H1 (cell line): Measurements from ENCODE around the gene MAPK8IP1. TPM values are rescaled to one million over a fixed set of nuclear protein-coding genes. Genes with fewer than 3 reads are reported as not detected.

Experiments
- CTCF ChIA-PET: fragments of 300-600 bp; sonication (Branson Sonifier 250); formaldehyde crosslinking; loops from one replicate; lab custom pipeline; 2021; ENCODE audit not compliant: partially characterized antibody; lab: Charles Lee
- POLR2A ChIA-PET: fragments of 300-600 bp; sonication (Branson Sonifier 250); formaldehyde crosslinking; loops from one replicate; lab custom pipeline; 2021; ENCODE audit warnings: inconsistent platforms; ENCODE audit not compliant: partially characterized antibody; lab: Charles Lee
- DNase-seq, 2 experiments: peaks; one replicate each; pipeline versions ENCODE4 v3.0.0 to v3.0.0-alpha.2; 2010 to 2022; ENCODE audit warnings: low spot score in 2 of 2, low read depth in 1 of 2, mixed read lengths in 1 of 2
- FAIRE-seq: peaks from 2 replicates; lab custom pipeline; 2011; peaks lifted over from hg19 to GRCh38; lab: Jason Lieb, UNC
- H2AFZ ChIP-seq: 2 replicates; pipeline ENCODE4 v1.8.1; 2012; ENCODE audit warnings: low read length, inconsistent platforms
- H2AK5ac ChIP-seq: 2 replicates; pipeline ENCODE4 v1.6.1; 2013; ENCODE audit warnings: low read depth, low read length
- H2BK120ac ChIP-seq: replicated peaks from 2 replicates; pipeline ENCODE3; 2013; ENCODE audit warnings: low read depth, low read length, inconsistent platforms
- H2BK12ac ChIP-seq: 2 replicates; pipeline ENCODE4 v1.6.1; 2013; ENCODE audit warnings: low read depth, low read length
- H2BK15ac ChIP-seq: 2 replicates; pipeline ENCODE4 v1.6.1; 2013; ENCODE audit warnings: low read length
- H2BK20ac ChIP-seq: 2 replicates; pipeline ENCODE4 v1.6.1; 2013; ENCODE audit warnings: low read length
- H2BK5ac ChIP-seq: 2 replicates; pipeline ENCODE4 v1.6.1; 2013; ENCODE audit warnings: low read depth, low read length
- H3K14ac ChIP-seq: 2 replicates; pipeline ENCODE4 v1.6.1; 2013; ENCODE audit warnings: inconsistent platforms; ENCODE audit not compliant: insufficient read length
- H3K18ac ChIP-seq: 2 replicates; pipeline ENCODE4 v1.6.1; 2013; ENCODE audit warnings: low read length; ENCODE audit errors: extremely low read depth
- H3K23ac ChIP-seq: 2 replicates; pipeline ENCODE4 v1.6.1; 2013; ENCODE audit warnings: inconsistent platforms; ENCODE audit not compliant: insufficient read length
- H3K23me2 ChIP-seq: 2 replicates; pipeline ENCODE4 v1.6.1; 2013; ENCODE audit warnings: low read depth, low read length
- H3K27ac ChIP-seq: 2 replicates; pipeline ENCODE4 v1.6.1; 2011; ENCODE audit warnings: low read depth, low read length, inconsistent platforms
- H3K27me3 ChIP-seq, 4 experiments: replicated peaks in 1 of 4; 1 replicate in 1 of 4; 2 replicates in 3 of 4; pipeline versions ENCODE4 v1.6.1 to v1.8.1; 2011 to 2013; ENCODE audit warnings: low read length in 3 of 4, mild to moderate bottlenecking in 3 of 4, inconsistent platforms in 2 of 4, mixed read lengths in 2 of 4, moderate library complexity in 1 of 4; ENCODE audit not compliant: control insufficient read depth in 3 of 4, insufficient read depth in 3 of 4; ENCODE audit errors: extremely low read depth in 1 of 4
- H3K36me3 ChIP-seq, 4 experiments: 2 replicates each; pipeline versions ENCODE4 v1.6.1 to v1.8.1; 2011 to 2013; ENCODE audit warnings: mild to moderate bottlenecking in 4 of 4, low read length in 3 of 4, moderate library complexity in 2 of 4, control low read depth in 1 of 4, inconsistent platforms in 1 of 4; ENCODE audit not compliant: insufficient read depth in 4 of 4, control insufficient read depth in 2 of 4
- H3K4ac ChIP-seq: replicated peaks from 2 replicates; pipeline ENCODE3; 2013; ENCODE audit warnings: low read length, low read depth, mixed read lengths, inconsistent platforms; ENCODE audit not compliant: insufficient read length
- H3K4me1 ChIP-seq, 4 experiments: replicated peaks in 1 of 4; 1 replicate in 1 of 4; 2 replicates in 3 of 4; pipeline versions ENCODE4 v1.6.1 to v1.8.1; 2011 to 2013; ENCODE audit warnings: low read length in 3 of 4, inconsistent platforms in 2 of 4, mixed read lengths in 1 of 4; ENCODE audit not compliant: insufficient read depth in 4 of 4, control insufficient read depth in 3 of 4
- H3K4me2 ChIP-seq, 2 experiments: 2 replicates each; pipeline versions ENCODE4 v1.6.1 to v1.8.1; 2011 to 2013; ENCODE audit warnings: low read depth in 2 of 2, low read length in 2 of 2, control low read depth in 1 of 2, inconsistent platforms in 1 of 2, mild to moderate bottlenecking in 1 of 2; ENCODE audit not compliant: insufficient read depth in 1 of 2
- H3K4me3 ChIP-seq, 4 experiments: fragments of 200-600, 300-600 bp in 1 of 4; sonication (generic), shearing (Covaris generic), sonication (Bioruptor Twin) in 1 of 4; 2 replicates each; pipeline versions ENCODE4 v1.5.1 to v1.8.1; 2011 to 2016; ENCODE audit warnings: low read length in 4 of 4, low read depth in 3 of 4, control low read depth in 2 of 4, inconsistent platforms in 2 of 4, mild to moderate bottlenecking in 2 of 4, mixed read lengths in 1 of 4, moderate library complexity in 1 of 4; ENCODE audit not compliant: insufficient read depth in 2 of 4; ENCODE audit errors: extremely low read depth in 1 of 4
- H3K56ac ChIP-seq: replicated peaks from 2 replicates; pipeline ENCODE3; 2013; ENCODE audit warnings: low read depth, mild to moderate bottlenecking, mixed read lengths, low read length, inconsistent platforms; ENCODE audit not compliant: insufficient read length
- H3K79me1 ChIP-seq: 2 replicates; pipeline ENCODE4 v1.6.1; 2013; ENCODE audit warnings: low read depth, low read length, control low read depth
- H3K79me2 ChIP-seq, 2 experiments: 2 replicates each; pipeline versions ENCODE4 v1.6.1 to v1.8.1; 2012 to 2013; ENCODE audit warnings: low read length in 2 of 2, mild to moderate bottlenecking in 2 of 2, inconsistent platforms in 1 of 2; ENCODE audit not compliant: insufficient read depth in 2 of 2, control insufficient read depth in 1 of 2
- H3K9ac ChIP-seq, 4 experiments: replicated peaks in 1 of 4; 1 replicate in 1 of 4; 2 replicates in 3 of 4; pipeline versions ENCODE4 v1.6.1 to v1.8.1; 2011 to 2013; ENCODE audit warnings: low read depth in 3 of 4, low read length in 3 of 4, control low read depth in 2 of 4, mild to moderate bottlenecking in 2 of 4, moderate library complexity in 2 of 4, inconsistent platforms in 1 of 4; ENCODE audit errors: extremely low read depth in 1 of 4
- H3K9me3 ChIP-seq, 2 experiments: 2 replicates each; pipeline versions ENCODE4 v1.6.1 to v1.8.1; 2012 to 2013; ENCODE audit warnings: mild to moderate bottlenecking in 2 of 2, moderate library complexity in 2 of 2, control low read depth in 1 of 2, inconsistent platforms in 1 of 2, low read depth in 1 of 2, low read length in 1 of 2, mixed read lengths in 1 of 2; ENCODE audit not compliant: insufficient read depth in 2 of 2
- H4K20me1 ChIP-seq, 2 experiments: replicated peaks in 1 of 2; 2 replicates each; pipeline versions ENCODE3 to v1.8.1; 2011 to 2013; ENCODE audit warnings: inconsistent platforms in 2 of 2, low read length in 2 of 2, mild to moderate bottlenecking in 1 of 2; ENCODE audit not compliant: insufficient read depth in 2 of 2, control insufficient read depth in 1 of 2
- H4K5ac ChIP-seq: 2 replicates; pipeline ENCODE4 v1.6.1; 2013; ENCODE audit warnings: low read length, low read depth, mixed read lengths, inconsistent platforms; ENCODE audit not compliant: insufficient read length
- H4K8ac ChIP-seq: 2 replicates; pipeline ENCODE4 v1.8.0; 2013; ENCODE audit warnings: mild to moderate bottlenecking, moderate library complexity, low read length, inconsistent platforms; ENCODE audit not compliant: insufficient read depth; ENCODE audit errors: extremely low read depth
- H4K91ac ChIP-seq: replicated peaks from 2 replicates; pipeline ENCODE3; 2013; ENCODE audit warnings: low read length, mixed read lengths, inconsistent platforms; ENCODE audit not compliant: insufficient read length
- FOSL1 ChIP-seq: IDR thresholded peaks from 2 replicates; pipeline ENCODE4 v1.6.1; 2011; ENCODE audit warnings: mild to moderate bottlenecking, low read depth, low read length, moderate library complexity; ENCODE audit not compliant: insufficient read depth
- SAP30 ChIP-seq: fragments of 300-600 bp; sonication (generic); IDR thresholded peaks from 2 replicates; pipeline ENCODE4 v1.7.1; 2012; ENCODE audit warnings: low read length, moderate library complexity, mild to moderate bottlenecking, inconsistent platforms; ENCODE audit not compliant: insufficient read depth, insufficient replicate concordance
- WGBS, 2 experiments: shearing (Covaris generic) in 1 of 2; methylation state at CpG; one replicate each; pipeline versions ENCODE4 v1.1.6 to v1.1.7; 2013 to 2015; ENCODE audit warnings: low lambda C conversion rate in 2 of 2, mixed read lengths in 2 of 2, inconsistent platforms in 1 of 2, low coverage in 1 of 2, missing lambda C conversion rate in 1 of 2; ENCODE audit not compliant: insufficient replicate concordance in 2 of 2, insufficient coverage in 1 of 2, insufficient read length in 1 of 2; ENCODE audit errors: extremely low coverage in 1 of 2, missing lambda C conversion rate in 1 of 2; 5-methylcytosine and 5-hydroxymethylcytosine counted together
- polyA plus RNA-seq, 7 experiments: library from polyadenylated mRNA; depleted of rRNA in 3 of 7; stranded (reverse) in 5 of 7; unstranded in 2 of 7; fragments of >200 nt in 5 of 7; fragments of 200-250 nt in 2 of 7; gene quantifications; 1 replicate in 5 of 7; 2 replicates in 1 of 7; 4 replicates in 1 of 7; pipeline versions ENCODE4 v1.2.1 to v1.2.3, GENCODE V29; 2011 to 2013; ENCODE audit warnings: missing spikeins in 2 of 7, mixed read lengths in 2 of 7
- total RNA-seq: library from RNA; stranded (reverse); fragmentation: NEBNext Ultra II Directional; extraction: Animal tissue kit (Norgen Biotek cat#: 25700); gene quantifications from 2 replicates; pipeline ENCODE4 v1.2.1, GENCODE V29; 2021

The MAPK8IP1 gene
- total and polyA plus RNA-seq, 2 of the 8 experiments (the other 6 are each of a cell fraction or from before 2014, with no cell fraction given), result 32.4 to 40.1 TPM

DNA sequence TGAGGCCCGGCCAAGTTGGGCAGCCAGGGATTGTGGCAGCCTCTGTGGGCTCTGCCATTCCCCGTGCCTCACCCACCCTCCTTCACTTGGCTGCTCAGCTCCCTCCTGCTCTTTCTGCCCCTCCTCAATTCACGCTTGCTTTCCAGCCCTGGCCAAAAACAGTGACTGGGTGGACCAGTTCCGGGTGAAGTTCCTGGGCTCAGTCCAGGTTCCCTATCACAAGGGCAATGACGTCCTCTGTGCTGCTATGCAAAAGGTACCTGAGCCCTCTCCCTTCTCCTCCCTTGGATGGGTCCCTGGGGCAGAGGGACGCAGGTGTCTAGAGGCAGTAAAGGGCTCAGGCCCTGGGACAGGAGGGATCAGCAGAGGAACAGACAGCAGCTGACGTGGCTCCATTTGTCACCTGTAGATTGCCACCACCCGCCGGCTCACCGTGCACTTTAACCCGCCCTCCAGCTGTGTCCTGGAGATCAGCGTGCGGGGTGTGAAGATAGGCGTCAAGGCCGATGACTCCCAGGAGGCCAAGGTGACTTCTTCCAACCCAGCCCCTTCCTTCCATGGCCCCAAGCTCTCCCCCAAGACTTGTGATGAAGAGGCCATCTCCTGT is 19.0 kb downstream of the MAPK8IP1 start:
- Histone ChIP-seq H4K8ac (no peak overlapping the region), H4K5ac (no peak overlapping the region), H3K14ac (no peak overlapping the region), H3K27me3 (peaks cover 0 to 5% (median 2%) of the 10 kb centered on the region in 4 experiments; a peak in 1 of 7 replicates), H3K9me3 (no peaks in the 10 kb centered on the region), H3K9ac (no peak overlapping the region; a peak in 1 of 7 replicates), H3K23me2 (peaks cover 9% of the 10 kb centered on the region), H2BK20ac (no peak overlapping the region), H3K23ac (no peak overlapping the region), H4K91ac (no peak overlapping the region), H3K4me1 (peaks cover 0 to 9% (median 3%) of the 10 kb centered on the region in 4 experiments; a peak in 5 of 7 replicates), H2BK12ac (no peak overlapping the region), H3K36me3 (peaks cover 6 to 18% (median 15%) of the 10 kb centered on the region in 4 experiments; a peak in 6 of 8 replicates), H3K4me3 (no peak overlapping the region), H3K4me2 (no peak overlapping the region), H3K79me1 (peaks cover 2% of the 10 kb centered on the region), H3K18ac (no peak overlapping the region), H2AFZ (no peak overlapping the region), H2BK5ac (no peak overlapping the region), H3K56ac (no peak overlapping the region), H3K4ac (no peak overlapping the region), H3K79me2 (no peaks in the 10 kb centered on the region), H3K27ac (no peak overlapping the region), H2AK5ac (no peak overlapping the region), H4K20me1 (peaks cover 10 to 24% of the 10 kb centered on the region in 2 experiments), H2BK15ac (no peak overlapping the region), H2BK120ac (no peak overlapping the region)
- CTCF ChIA-PET, result interaction anchor here (0.8 to 1.2 kb wide), 3 partner anchors 26 to 32 kb away, joined by 3 read pairs; no protein-coding TSS in a partner anchor
- no peak for DNase-seq
- POLR2A ChIA-PET, result interaction anchor here (1.0 to 6.2 kb wide), 4 partner anchors 12 to 24 kb away, joined by 4 to 36 read pairs (median 7); partner anchors contain the start of genes LARGE2 and PEX16
- FAIRE-seq, result no peak
- TF ChIP-seq SAP30 (no peak), FOSL1 (no peak)
- 95% methylated on average over 15 of the region's 15 CpGs; no CpG with 5 or more reads in 1 of the 2 experiments for WGBS, 2 experiments
